Suprapubic skin (tissue), 3 donors: ENCODE results near the gene TPRG1.

Experiments used
- CTCF ChIP-seq, 2 donors: fragments of 200-600 bp in 1 of 2; fragments of 450-650 bp in 1 of 2; sonication (generic) in 1 of 2; IDR thresholded peaks; one replicate each; pipeline ENCODE4 v1.5.1; 2016 to 2019; ENCODE audit warnings: antibody characterized with exemption in 2 of 2, mild to moderate bottlenecking in 1 of 2, moderate library complexity in 1 of 2
- EP300 ChIP-seq: sonication (generic); formaldehyde crosslinking; IDR thresholded peaks from one replicate; pipeline ENCODE4 v1.6.1; 2017; ENCODE audit warnings: antibody characterized with exemption

- no peak for TF ChIP-seq CTCF (IDR thresholded peaks at IDR 0.05)
- no peak for TF ChIP-seq EP300
Observed at GRCh38 chr3:189282741-189283140, 111.0 kb downstream of the TPRG1 start.
